Astrocyte of the cerebellum (primary cell): ENCODE results near the gene PPFIBP1.
"Not testable (repeated sequence)": the region's sequence is repeated elsewhere in the genome, so short reads cannot be mapped to it uniquely, and the experiment has no call there.

ENCODE experiments used
- DNase-seq: peaks from one replicate; pipeline ENCODE4 v3.0.0-alpha.2; 2011; ENCODE audit warnings: low read depth
- H3K4me3 ChIP-seq: 2 replicates; pipeline ENCODE4 v1.5.1; 2011; ENCODE audit warnings: mild to moderate bottlenecking, low read depth, low read length, moderate library complexity
- in situ Hi-C: cut with HindIII; loops from 2 replicates; pipeline ENCODE4 v1.10.0; 2017; ENCODE audit warnings: low sequenced_read_pairs
- TF ChIP-seq, protein P1 (sequence below): IDR thresholded peaks from 2 replicates; pipeline ENCODE4 v1.5.1; 2012; ENCODE audit warnings: low read length, low read depth, moderate library complexity, mild to moderate bottlenecking; ENCODE audit errors: missing control alignments

PPFIBP1 gene

DNA sequence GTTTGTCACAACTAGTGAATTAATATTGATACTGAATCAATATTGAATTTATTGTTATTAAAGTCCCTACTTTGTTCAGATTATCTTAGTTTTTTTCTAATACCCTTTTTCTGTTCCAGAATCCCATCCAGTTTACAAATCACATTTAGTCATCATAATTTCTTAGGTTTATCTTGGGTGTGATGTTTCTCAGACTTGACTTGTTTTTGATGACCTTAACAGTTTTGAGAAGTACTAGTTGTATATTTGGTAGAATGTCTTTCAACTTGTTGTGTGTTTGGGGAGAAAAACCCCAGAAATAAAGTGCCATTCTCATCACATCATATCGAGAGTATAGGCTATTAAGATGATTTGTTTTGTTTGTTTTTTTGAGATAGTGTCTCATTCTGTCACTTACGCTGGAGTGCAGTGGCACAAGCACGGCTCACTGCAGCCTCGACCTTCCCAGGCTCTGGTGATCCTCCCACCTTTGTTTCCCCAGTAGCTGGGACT lies 206.1 kb downstream of the PPFIBP1 start:
- TF ChIP-seq, protein P1, sequence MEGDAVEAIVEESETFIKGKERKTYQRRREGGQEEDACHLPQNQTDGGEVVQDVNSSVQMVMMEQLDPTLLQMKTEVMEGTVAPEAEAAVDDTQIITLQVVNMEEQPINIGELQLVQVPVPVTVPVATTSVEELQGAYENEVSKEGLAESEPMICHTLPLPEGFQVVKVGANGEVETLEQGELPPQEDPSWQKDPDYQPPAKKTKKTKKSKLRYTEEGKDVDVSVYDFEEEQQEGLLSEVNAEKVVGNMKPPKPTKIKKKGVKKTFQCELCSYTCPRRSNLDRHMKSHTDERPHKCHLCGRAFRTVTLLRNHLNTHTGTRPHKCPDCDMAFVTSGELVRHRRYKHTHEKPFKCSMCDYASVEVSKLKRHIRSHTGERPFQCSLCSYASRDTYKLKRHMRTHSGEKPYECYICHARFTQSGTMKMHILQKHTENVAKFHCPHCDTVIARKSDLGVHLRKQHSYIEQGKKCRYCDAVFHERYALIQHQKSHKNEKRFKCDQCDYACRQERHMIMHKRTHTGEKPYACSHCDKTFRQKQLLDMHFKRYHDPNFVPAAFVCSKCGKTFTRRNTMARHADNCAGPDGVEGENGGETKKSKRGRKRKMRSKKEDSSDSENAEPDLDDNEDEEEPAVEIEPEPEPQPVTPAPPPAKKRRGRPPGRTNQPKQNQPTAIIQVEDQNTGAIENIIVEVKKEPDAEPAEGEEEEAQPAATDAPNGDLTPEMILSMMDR, result no peak
- in situ Hi-C loops, result no loop called here
- no peak for DNase-seq
- H3K4me3 ChIP-seq, result no peak overlapping the region

DNA sequence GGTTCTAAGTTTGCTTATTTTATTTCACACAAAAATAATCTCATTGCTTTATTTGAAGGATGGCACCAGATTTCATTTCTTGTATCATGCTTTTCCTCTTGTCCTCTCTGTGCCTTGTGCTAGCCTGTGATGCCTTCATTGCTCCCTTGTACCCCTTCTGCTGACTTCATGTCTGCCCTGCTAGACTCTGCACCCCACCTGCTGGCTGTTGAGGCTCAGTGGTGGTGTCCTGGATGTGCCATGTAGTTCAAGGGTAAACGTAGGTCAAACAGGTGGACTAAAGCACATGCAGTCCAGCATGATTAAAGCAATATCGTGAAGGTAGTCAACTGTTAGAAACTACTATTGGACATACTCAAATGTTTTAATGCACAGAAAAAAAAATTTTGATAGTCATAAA lies 208.3 kb downstream of the PPFIBP1 start:
- DNase-seq, result no peak
- in situ Hi-C loops, result no loop called here

DNA sequence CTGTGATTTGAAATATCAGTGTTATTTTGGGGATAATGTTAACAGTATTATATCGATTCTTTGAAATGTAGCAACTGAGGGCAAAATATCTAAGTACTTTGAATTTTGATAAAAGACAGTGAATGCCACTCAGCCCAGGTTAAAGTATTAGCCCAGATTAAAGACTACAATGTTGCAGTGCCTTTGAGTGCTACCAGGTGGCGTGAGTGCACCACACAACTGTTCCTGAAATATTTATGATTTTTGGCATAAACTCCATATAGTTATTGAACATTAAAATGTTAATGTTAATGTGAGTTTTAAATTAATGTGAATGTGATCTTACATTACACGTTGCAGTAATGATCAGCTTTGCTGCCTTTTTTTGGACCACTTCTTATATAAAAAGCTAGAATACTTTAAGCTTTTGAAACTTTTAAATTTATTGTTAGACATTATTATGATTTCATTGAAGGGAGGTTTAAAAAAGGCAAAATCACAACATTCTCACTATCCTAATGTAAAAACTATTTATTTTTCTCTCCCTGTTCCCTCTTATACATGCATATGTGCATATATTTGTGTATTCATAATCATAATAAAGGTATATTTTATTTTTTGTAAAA lies 209.1 kb downstream of the PPFIBP1 start:
- H3K4me3 ChIP-seq, result no peak overlapping the region
- DNase-seq, result peak; percentile 15
- TF ChIP-seq, protein P1, result peak; percentile 88
- in situ Hi-C loops, result no loop called here

More for the DNA sequence above, 208.3 kb downstream of the PPFIBP1 start:
- TF ChIP-seq, protein P1, result peak; percentile 47
- H3K4me3 ChIP-seq, result no peak overlapping the region

DNA sequence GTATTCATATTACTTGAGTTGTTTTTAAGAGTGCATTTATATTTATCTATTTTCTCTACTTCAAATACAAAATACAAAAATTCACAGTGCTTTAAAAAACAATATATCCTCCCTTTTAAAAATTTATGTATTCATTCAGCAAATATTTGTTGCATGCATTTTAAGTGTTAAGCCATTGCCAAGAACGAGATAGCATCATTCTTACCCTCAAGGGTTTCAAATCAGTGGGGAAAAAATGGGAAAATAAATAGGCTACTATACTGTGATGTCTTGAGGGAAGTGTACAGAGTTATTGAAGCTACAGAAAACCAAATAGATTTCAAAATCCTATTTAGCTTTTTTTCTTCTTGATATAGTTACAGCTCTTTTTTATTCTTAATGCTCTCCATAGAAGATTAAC lies 209.8 kb downstream of the PPFIBP1 start:
- TF ChIP-seq, protein P1, result no peak
- in situ Hi-C loops, result no loop called here
- no peak overlapping the region for H3K4me3 ChIP-seq
- no peak for DNase-seq

DNA sequence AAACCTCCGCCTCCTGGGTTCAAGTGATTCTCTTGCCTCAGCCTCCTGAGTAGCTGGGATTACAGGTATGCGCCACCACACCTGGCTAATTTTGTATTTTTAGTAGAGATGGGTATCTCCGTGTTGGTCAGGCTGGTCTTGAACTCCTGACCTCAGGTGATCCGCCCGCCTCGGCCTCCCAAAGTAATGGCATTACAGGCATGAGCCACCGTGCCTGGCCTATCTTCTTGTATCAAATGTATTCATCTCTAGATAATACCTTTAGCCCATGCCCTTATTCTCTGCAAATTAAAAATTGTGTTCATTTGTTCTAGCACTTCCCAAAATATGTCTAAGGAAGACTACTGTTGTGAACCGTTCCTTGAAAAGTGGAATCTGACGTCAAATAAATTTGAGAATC lies 210.3 kb downstream of the PPFIBP1 start:
- in situ Hi-C loops, DNase-seq, H3K4me3 ChIP-seq: not testable (repeated sequence)

- H3K4me3 ChIP-seq, result no peak overlapping the region
- DNase-seq, result no peak
- TF ChIP-seq, protein P1, result no peak
- in situ Hi-C loops, result no loop called here
Observed at GRCh38 chr12:27743601-27744000, 219.6 kb downstream of the PPFIBP1 start.
